KMS-11 (cell line): ENCODE results near the gene PTPRR.

Experiments used
- H2AFZ ChIP-seq: fragments of 200-600 bp; sonication (generic); 2 replicates; pipeline ENCODE4 v1.6.1; 2016; ENCODE audit warnings: antibody characterized with exemption, mixed run types, low read depth
- H3K27ac ChIP-seq: fragments of 200-600 bp; sonication (generic); 2 replicates; pipeline ENCODE4 v1.6.1; 2016; ENCODE audit warnings: mild to moderate bottlenecking, mixed run types
- H3K27me3 ChIP-seq: fragments of 200-600 bp; sonication (generic); 2 replicates; pipeline ENCODE4 v1.6.1; 2017; ENCODE audit warnings: mild to moderate bottlenecking, low read depth, mixed run types, moderate library complexity; ENCODE audit not compliant: insufficient read depth
- H3K36me3 ChIP-seq: fragments of 200-600 bp; sonication (generic); 2 replicates; pipeline ENCODE4 v1.6.1; 2017; ENCODE audit warnings: mild to moderate bottlenecking, mixed run types; ENCODE audit not compliant: insufficient read depth
- H3K4me1 ChIP-seq: fragments of 200-600 bp; sonication (generic); 2 replicates; pipeline ENCODE4 v1.6.1; 2016; ENCODE audit warnings: mild to moderate bottlenecking, low read depth, mixed run types; ENCODE audit not compliant: poor library complexity, severe bottlenecking
- H3K4me2 ChIP-seq: fragments of 200-600 bp; sonication (generic); 2 replicates; pipeline ENCODE4 v1.7.0; 2016; ENCODE audit warnings: mild to moderate bottlenecking, mixed run types
- H3K4me3 ChIP-seq: fragments of 200-600 bp; sonication (generic); IDR thresholded peaks from 2 replicates; pipeline ENCODE4 v1.6.1; 2017; ENCODE audit warnings: low read depth, low read length, mixed read lengths; ENCODE audit not compliant: insufficient read depth
- H3K79me2 ChIP-seq: fragments of 200-600 bp; sonication (generic); 2 replicates; pipeline ENCODE4 v1.6.1; 2016; ENCODE audit warnings: low read depth, mixed run types; ENCODE audit not compliant: insufficient read depth
- H3K9ac ChIP-seq: fragments of 200-600 bp; sonication (generic); 2 replicates; pipeline ENCODE4 v1.6.1; 2016; ENCODE audit warnings: mild to moderate bottlenecking, mixed run types
- H4K20me1 ChIP-seq: fragments of 200-600 bp; sonication (generic); 2 replicates; pipeline ENCODE4 v1.6.1; 2016; ENCODE audit warnings: mild to moderate bottlenecking, mixed run types; ENCODE audit not compliant: insufficient read depth
- TF ChIP-seq, protein P1 (sequence below): fragments of 200-600 bp; sonication (generic); conservative IDR thresholded peaks from 2 replicates; pipeline ENCODE4 v1.6.1; 2017; ENCODE audit warnings: low read depth, mild to moderate bottlenecking, antibody characterized with exemption, low read length, moderate library complexity, mixed read lengths

PTPRR gene

DNA sequence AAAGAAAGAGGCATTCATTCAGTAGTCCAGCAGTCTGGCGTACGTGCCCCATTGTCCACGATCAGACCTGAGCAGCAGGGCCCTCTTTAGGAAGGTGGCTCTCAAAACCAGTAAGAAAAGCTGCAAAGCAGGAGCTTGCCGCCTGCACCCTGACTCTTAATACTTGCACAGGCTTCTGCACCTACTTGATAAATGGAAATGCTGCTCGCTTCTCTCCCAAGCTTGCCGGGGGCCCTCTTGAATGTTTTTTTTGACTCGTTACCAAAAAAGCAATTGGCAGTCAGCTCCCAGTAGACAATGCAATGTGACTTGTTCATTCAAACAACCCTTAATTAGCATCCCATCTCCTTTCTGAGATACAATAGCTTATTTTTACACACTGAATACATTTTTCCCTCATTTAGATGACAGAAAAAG, 256.1 kb downstream of the PTPRR start:
- Histone ChIP-seq H2AFZ (no peak overlapping the region), H3K4me1 (peaks cover 20% of the 10 kb centered on the region), H3K9ac (no peak overlapping the region), H3K4me3 (no peak overlapping the region), H3K27me3 (no peaks in the 10 kb centered on the region), H3K27ac (no peak overlapping the region), H3K79me2 (no peaks in the 10 kb centered on the region), H3K36me3 (no peaks in the 10 kb centered on the region), H4K20me1 (no peaks in the 10 kb centered on the region), H3K4me2 (no peak overlapping the region)
- TF ChIP-seq, protein P1, sequence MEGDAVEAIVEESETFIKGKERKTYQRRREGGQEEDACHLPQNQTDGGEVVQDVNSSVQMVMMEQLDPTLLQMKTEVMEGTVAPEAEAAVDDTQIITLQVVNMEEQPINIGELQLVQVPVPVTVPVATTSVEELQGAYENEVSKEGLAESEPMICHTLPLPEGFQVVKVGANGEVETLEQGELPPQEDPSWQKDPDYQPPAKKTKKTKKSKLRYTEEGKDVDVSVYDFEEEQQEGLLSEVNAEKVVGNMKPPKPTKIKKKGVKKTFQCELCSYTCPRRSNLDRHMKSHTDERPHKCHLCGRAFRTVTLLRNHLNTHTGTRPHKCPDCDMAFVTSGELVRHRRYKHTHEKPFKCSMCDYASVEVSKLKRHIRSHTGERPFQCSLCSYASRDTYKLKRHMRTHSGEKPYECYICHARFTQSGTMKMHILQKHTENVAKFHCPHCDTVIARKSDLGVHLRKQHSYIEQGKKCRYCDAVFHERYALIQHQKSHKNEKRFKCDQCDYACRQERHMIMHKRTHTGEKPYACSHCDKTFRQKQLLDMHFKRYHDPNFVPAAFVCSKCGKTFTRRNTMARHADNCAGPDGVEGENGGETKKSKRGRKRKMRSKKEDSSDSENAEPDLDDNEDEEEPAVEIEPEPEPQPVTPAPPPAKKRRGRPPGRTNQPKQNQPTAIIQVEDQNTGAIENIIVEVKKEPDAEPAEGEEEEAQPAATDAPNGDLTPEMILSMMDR: no peak

DNA sequence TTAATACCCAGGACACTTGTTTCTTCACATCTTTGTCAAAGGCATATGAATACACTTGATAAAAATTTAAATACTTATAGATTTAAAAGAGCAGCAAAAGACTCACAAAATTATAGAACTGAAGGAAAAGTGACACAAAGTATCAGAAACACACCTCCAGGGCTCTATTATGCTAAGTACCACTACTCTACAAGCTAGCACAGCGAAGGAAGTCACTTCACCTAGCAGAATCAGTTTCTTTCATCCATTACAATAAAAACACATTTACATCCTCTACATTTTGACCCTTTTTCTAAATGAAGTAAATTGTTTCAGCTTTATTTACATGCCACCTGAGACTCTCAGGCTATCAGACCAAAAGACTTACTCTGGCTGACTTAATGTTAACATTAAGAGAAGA, 256.7 kb downstream of the PTPRR start:
- H4K20me1 ChIP-seq: no peaks in the 10 kb centered on the region
- no peak overlapping the region for H3K4me3 ChIP-seq
- peaks cover 20% of the 10 kb centered on the region for H3K4me1 ChIP-seq
- H3K79me2 ChIP-seq: no peaks in the 10 kb centered on the region
- no peak overlapping the region for H3K27ac ChIP-seq
- H3K9ac ChIP-seq: no peak overlapping the region
- no peaks in the 10 kb centered on the region for H3K36me3 ChIP-seq
- TF ChIP-seq, protein P1: no peak
- no peak overlapping the region for H3K4me2 ChIP-seq
- no peak overlapping the region for H2AFZ ChIP-seq
- no peaks in the 10 kb centered on the region for H3K27me3 ChIP-seq

DNA sequence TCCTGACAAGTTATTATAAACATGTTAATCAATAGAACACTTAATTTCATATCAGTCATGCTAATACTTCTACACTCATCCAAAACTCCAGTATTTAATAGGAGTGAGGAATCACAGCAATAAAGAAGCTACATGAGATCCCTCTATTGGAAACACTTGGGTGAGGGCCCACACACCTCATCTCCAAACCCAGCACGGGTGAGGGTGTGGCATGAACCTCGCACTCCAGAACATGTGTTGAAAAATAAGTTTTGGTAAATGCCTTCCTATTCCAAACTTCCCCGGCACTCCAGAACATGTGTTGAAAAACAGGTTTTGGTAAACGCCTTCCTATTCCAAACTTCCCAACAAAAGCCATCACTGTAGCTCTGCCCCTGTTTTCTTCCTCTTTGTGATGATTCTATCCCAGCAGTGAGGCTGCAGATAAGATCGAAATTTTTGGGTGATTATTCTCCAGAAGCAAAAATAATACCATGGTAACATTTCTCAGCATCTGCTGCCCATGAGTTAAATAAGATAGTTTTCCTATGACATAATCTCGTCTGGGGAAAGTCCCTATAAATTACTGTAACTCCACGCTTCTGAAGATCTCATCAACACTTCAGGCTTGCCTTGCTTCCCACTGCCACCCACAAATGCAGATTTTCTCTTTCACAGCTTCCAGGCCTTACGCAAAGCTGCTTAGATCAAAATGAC, 258.9 kb downstream of the PTPRR start:
- Histone ChIP-seq H2AFZ (0 out of 2 replicates have a peak overlapping the region, but pooled peaks have one; percentile 4), H3K27ac (no peak overlapping the region), H3K36me3 (no peaks in the 10 kb centered on the region), H4K20me1 (no peaks in the 10 kb centered on the region), H3K9ac (no peak overlapping the region), H3K4me3 (no peak overlapping the region), H3K4me2 (peak overlapping the region; percentile 6; the same call in 1 of the 2 replicates), H3K27me3 (no peaks in the 10 kb centered on the region), H3K4me1 (peaks cover 20% of the 10 kb centered on the region), H3K79me2 (no peaks in the 10 kb centered on the region)
- TF ChIP-seq, protein P1: no peak

DNA sequence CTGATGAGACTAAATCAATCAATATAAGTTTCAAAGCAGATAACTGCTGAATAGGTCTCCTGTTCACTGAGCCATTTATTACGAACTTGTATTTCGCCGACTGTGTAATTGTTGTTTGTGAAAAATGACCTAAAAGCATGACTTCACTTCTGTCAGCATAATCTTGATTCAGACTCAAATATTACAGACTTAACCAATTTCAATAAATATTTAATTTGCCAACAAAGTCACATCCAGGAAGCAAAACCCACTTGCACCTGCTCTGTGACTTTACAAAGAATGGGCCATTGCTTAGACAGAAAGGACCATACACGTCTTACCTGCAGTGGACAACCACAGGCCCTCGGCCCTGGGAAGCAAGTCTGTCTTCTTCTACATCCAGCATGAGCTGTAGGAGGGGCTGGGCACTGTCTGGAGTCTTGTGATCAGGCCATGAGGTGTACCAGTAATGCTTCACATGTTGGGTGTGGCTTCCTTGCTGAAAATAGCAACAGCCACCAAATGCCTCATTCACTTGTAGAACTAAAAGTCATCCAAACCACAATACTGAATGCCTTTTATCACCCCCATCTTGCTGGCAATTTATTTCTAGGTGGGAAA, 259.8 kb downstream of the PTPRR start:
- no peaks in the 10 kb centered on the region for H3K27me3 ChIP-seq
- H3K4me1 ChIP-seq: peaks cover 20% of the 10 kb centered on the region
- H3K79me2 ChIP-seq: no peaks in the 10 kb centered on the region
- no peak overlapping the region for H3K4me3 ChIP-seq
- TF ChIP-seq, protein P1: no peak
- peak overlapping the region; percentile 15; the same call in 1 of the 2 replicates for H2AFZ ChIP-seq
- no peaks in the 10 kb centered on the region for H3K36me3 ChIP-seq
- H3K27ac ChIP-seq: no peak overlapping the region
- H4K20me1 ChIP-seq: no peaks in the 10 kb centered on the region
- H3K9ac ChIP-seq: no peak overlapping the region
- H3K4me2 ChIP-seq: peak overlapping the region; percentile 17; the same call in 1 of the 2 replicates
